K562 (cell line): Measurements from ENCODE around the gene TAF10. TPM values are rescaled to one million over a fixed set of nuclear protein-coding genes. Genes with fewer than 3 reads are reported as not detected.

Source experiments
- ARHGAP35 ChIP-seq: fragments of 450-650 bp; IDR thresholded peaks from 2 replicates; pipeline ENCODE4 v1.6.1; 2018; ENCODE audit not compliant: partially characterized antibody
- ARID1B ChIP-seq: fragments of 450-650 bp; IDR thresholded peaks from 2 replicates; pipeline ENCODE4 v1.6.1; 2016; ENCODE audit warnings: antibody characterized with exemption, mild to moderate bottlenecking, inconsistent platforms
- BCOR ChIP-seq: fragments of 450-650 bp; IDR thresholded peaks from 2 replicates; pipeline ENCODE4 v1.6.1; 2016
- DACH1 ChIP-seq: fragments of 450-650 bp; IDR thresholded peaks from 2 replicates; pipeline ENCODE4 v1.6.1; 2018; ENCODE audit not compliant: partially characterized antibody
- ILF3 ChIP-seq: fragments of 450-650 bp; IDR thresholded peaks from 2 replicates; pipeline ENCODE4 v1.6.1; 2018; ENCODE audit warnings: antibody characterized with exemption, mild to moderate bottlenecking, moderate library complexity, borderline replicate concordance
- IRF2 ChIP-seq: sonication (generic); formaldehyde crosslinking; IDR thresholded peaks from 2 replicates; pipeline ENCODE4 v1.8.1; 2022; ENCODE audit warnings: mild to moderate bottlenecking, missing genetic modification reagents
- NBN ChIP-seq: fragments of 450-650 bp; IDR thresholded peaks from 2 replicates; pipeline ENCODE4 v1.6.1; 2016; ENCODE audit warnings: low read depth, mild to moderate bottlenecking
- NR1H2 ChIP-seq: sonication (generic); formaldehyde crosslinking; IDR thresholded peaks from 2 replicates; pipeline ENCODE4 v1.4.0; 2020; ENCODE audit warnings: mild to moderate bottlenecking, missing genetic modification reagents
- OTX1 ChIP-seq: fragments of 450-650 bp; formaldehyde crosslinking; IDR thresholded peaks from 2 replicates; pipeline ENCODE4 v1.4.0; 2022; ENCODE audit warnings: mild to moderate bottlenecking
- PRMT5 ChIP-seq: sonication (generic); formaldehyde crosslinking; IDR thresholded peaks from 2 replicates; pipeline ENCODE4 v1.5.0; 2020; ENCODE audit warnings: missing genetic modification reagents
- SP2 ChIP-seq: IDR thresholded peaks from 2 replicates; pipeline ENCODE4 v1.6.1; 2011; ENCODE audit warnings: mild to moderate bottlenecking, low read depth, low read length, moderate library complexity; ENCODE audit not compliant: poor library complexity, severe bottlenecking; ENCODE audit errors: extremely low read depth
- SRSF1 ChIP-seq: fragments of 200-400 bp; formaldehyde crosslinking; IDR thresholded peaks from 2 replicates; pipeline ENCODE4 v1.6.1; 2017; ENCODE audit warnings: mild to moderate bottlenecking, low read depth, low read length, moderate library complexity
- THRB ChIP-seq: fragments of 450-650 bp; formaldehyde crosslinking; conservative IDR thresholded peaks from 2 replicates; pipeline ENCODE4 v1.4.0; 2022; ENCODE audit warnings: mild to moderate bottlenecking, missing genetic modification characterization
- TRIM25 ChIP-seq: fragments of 450-650 bp; IDR thresholded peaks from 2 replicates; pipeline ENCODE4 v1.7.0; 2016; ENCODE audit warnings: borderline replicate concordance
- XRCC5 ChIP-seq: fragments of 200-400 bp; formaldehyde crosslinking; IDR thresholded peaks from 2 replicates; pipeline ENCODE4 v1.6.1; 2017; ENCODE audit warnings: low read depth, mild to moderate bottlenecking, low read length
- ZBTB26 ChIP-seq: fragments of 450-650 bp; formaldehyde crosslinking; IDR thresholded peaks from 2 replicates; pipeline ENCODE4 v1.4.0; 2022; ENCODE audit warnings: missing genetic modification characterization
- ZBTB7A ChIP-seq: IDR thresholded peaks from 2 replicates; pipeline ENCODE4 v1.6.1; 2011; ENCODE audit warnings: low read depth, mild to moderate bottlenecking, low read length, moderate library complexity, borderline replicate concordance; ENCODE audit not compliant: control insufficient read depth
- polyA plus RNA-seq, 8 experiments: library from polyadenylated mRNA; depleted of rRNA in 4 of 8; stranded (reverse) in 5 of 8; unstranded in 3 of 8; fragments of >200 nt; fragmentation: Nextera tagmentation in 2 of 8; fragmentation: Illumina TruSeq in 1 of 8; extraction: Ambion mirVana in 2 of 8; extraction: Trizol in 1 of 8; gene quantifications; 2 replicates each; pipeline versions ENCODE4 v1.2.1 to v1.2.3, GENCODE V29; 2011 to 2014; ENCODE audit warnings: inconsistent platforms in 1 of 8, missing spikeins in 1 of 8
- total RNA-seq, 7 experiments: library from RNA; depleted of rRNA in 6 of 7; stranded (reverse); fragments of >200 nt in 6 of 7; fragmentation: Illumina TruSeq in 2 of 7; extraction: Trizol in 2 of 7; gene quantifications; 2 replicates each; pipeline versions ENCODE4 v1.2.1 to v1.2.3, GENCODE V29; 2011 to 2021; ENCODE audit warnings: low replicate concordance in 1 of 7

TAF10 gene
- total and polyA plus RNA-seq, 9 of the 15 experiments (the other 6 are each of a cell fraction or from before 2014, with no cell fraction given) = 19.5 to 197 (median 121) TPM

GRCh38 chr11:6655790-6656583 is 44.0 kb upstream of the TAF10 start, which contains the start of gene DCHS1 (continued):
- peak; percentile 46; the same call in 1 of the 2 replicates for TF ChIP-seq ZBTB7A
- TF ChIP-seq BCOR = no peak
- 0 out of 2 replicates have a peak, but pooled peaks have one; percentile 52 for TF ChIP-seq THRB (CRISPR knock-in tag)
- TF ChIP-seq DACH1 = no peak
- TF ChIP-seq XRCC5 = no peak
- no peak for TF ChIP-seq IRF2 (CRISPR knock-in tag)
- no peak for TF ChIP-seq TRIM25
- TF ChIP-seq SP2 = no peak
- TF ChIP-seq ILF3 = no peak
- peak; percentile 7 for TF ChIP-seq ARHGAP35
- no peak for TF ChIP-seq NR1H2 (CRISPR knock-in tag)
- TF ChIP-seq OTX1 (CRISPR knock-in tag) = peak; percentile 63; the same call in 1 of the 2 replicates
- 0 out of 2 replicates have a peak, but pooled peaks have one; percentile 8 for TF ChIP-seq ARID1B
- peak; percentile 56; the same call in 1 of the 2 replicates for TF ChIP-seq ZBTB26 (CRISPR knock-in tag)
- TF ChIP-seq SRSF1 = no peak
- no peak for TF ChIP-seq NBN
- no peak for TF ChIP-seq PRMT5 (CRISPR knock-in tag)
